GM13976 (cell line): ENCODE results near the gene NRP2.

Experiments used
- DNase-seq: peaks from one replicate; pipeline ENCODE4 v3.0.0; 2012; ENCODE audit warnings: low spot score
- in situ Hi-C: fragments of 300-500 bp; cut with MboI; formaldehyde crosslinking; loops from one replicate; pipeline ENCODE4 v1.12.0; 2022; ENCODE audit warnings: low sequenced_read_pairs, mixed read lengths, inconsistent platforms; ENCODE audit not compliant: unreplicated experiment
- TF ChIP-seq, protein P1 (sequence below): IDR thresholded peaks from 2 replicates; pipeline ENCODE4 v1.5.1; 2012; ENCODE audit warnings: borderline replicate concordance, mild to moderate bottlenecking; ENCODE audit not compliant: insufficient read depth; ENCODE audit errors: extremely low read depth, missing control alignments, control extremely low read depth

Gene NRP2

DNA sequence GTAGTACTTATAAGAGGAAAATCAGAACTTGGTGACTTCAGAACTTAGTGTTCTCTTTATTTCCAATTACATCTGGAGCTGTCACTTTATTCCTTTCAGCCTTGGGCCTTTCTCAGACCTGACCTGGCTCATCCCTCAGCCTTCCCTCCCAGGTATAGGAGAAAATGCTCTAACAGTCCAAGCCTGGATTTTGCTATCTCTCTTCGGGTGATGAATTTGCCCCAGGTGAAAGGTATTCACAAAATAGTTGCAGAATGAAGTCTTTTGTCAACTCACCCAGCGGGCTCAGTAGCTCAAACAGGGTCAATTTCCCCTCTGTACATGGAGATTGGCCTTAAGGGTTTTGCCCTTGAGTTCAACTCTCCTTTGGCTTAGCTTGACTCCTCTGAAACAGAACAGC lies 12.0 kb downstream of the NRP2 start:
- no peak for DNase-seq
- TF ChIP-seq, protein P1, sequence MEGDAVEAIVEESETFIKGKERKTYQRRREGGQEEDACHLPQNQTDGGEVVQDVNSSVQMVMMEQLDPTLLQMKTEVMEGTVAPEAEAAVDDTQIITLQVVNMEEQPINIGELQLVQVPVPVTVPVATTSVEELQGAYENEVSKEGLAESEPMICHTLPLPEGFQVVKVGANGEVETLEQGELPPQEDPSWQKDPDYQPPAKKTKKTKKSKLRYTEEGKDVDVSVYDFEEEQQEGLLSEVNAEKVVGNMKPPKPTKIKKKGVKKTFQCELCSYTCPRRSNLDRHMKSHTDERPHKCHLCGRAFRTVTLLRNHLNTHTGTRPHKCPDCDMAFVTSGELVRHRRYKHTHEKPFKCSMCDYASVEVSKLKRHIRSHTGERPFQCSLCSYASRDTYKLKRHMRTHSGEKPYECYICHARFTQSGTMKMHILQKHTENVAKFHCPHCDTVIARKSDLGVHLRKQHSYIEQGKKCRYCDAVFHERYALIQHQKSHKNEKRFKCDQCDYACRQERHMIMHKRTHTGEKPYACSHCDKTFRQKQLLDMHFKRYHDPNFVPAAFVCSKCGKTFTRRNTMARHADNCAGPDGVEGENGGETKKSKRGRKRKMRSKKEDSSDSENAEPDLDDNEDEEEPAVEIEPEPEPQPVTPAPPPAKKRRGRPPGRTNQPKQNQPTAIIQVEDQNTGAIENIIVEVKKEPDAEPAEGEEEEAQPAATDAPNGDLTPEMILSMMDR, result no peak
- in situ Hi-C loops, result no loop called here

DNA sequence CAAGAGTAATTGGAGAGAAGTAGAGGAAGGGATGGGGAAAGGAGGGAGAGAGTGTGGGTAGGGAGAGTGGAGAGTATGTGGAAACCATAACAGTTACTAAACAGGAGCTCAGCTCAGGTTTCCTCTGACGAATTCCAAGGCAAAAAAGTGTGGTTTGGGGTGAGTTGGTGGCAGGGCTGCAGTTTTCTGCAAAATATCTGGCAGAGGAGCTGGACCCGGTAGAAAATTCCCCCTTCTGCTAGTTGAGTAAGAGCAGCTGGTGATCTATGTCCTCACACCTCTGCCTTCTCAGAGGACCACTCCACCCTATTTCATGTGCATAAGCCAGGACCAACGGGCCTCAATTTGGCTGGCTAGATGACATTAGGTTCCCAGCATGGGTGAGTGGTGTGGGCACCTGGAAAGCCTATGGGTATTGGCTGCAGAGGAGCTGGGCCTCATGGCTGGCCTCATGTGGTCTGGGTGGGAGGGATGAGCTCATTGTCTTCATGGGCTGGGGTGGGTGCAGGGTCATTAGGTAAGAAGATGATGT lies 13.2 kb downstream of the NRP2 start:
- DNase-seq, result no peak
- in situ Hi-C loops, result no loop called here
- TF ChIP-seq, protein P1, result no peak

DNA sequence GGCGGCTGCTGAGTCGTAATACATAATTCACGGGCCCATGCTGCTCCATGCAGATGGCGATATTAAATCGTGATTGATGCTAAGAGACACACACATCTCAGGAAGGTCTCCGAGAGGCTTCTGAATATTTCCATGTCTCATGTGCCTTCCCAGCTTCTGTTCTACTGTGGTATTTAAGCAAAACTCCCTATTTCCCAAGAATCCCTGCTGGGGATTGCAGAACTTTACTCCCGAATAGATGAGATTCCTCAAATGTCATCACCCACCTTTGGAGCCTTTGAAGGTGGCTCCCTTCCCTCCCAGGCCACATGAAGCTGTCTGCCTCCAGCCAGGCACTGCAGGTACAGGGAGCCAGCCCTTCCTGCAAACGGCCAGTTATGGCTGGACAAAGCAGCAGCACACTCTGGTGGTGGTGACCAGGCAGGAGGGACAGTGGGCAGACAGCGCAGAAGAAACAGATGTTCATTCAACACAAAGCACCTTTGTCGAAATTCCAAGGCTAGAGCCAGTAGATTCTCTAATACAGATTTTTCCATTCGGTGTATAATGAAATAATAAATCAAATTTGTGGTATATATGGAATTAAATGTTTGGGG lies 14.1 kb downstream of the NRP2 start:
- in situ Hi-C loops, result no loop called here
- TF ChIP-seq, protein P1, result peak; percentile 5
- DNase-seq, result no peak

DNA sequence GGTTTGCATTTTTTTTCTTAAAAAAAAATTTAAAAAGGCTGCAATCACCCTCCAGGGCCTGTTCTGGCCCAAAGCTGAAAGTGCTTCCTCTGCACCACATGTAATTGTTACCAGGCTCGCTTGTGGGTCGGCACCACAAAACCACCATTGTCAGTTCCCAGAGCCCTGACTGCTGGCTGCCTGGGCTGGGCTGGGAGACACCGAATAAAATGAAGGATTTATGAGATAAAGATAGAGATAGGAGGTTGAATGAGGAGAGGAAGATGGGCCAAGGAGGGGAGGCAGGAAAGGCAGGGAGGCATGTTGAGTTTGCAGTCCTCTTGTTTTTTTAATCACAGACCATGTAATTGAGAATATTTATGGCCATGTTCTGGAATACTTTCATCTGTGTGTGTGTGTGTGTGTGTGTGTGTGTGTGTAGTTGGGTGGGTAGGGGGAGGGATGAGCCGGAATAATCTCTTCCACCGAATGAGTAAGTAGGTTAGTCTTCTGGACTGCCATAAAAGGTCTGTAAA lies 14.7 kb downstream of the NRP2 start:
- in situ Hi-C loops, result no loop called here
- DNase-seq, result no peak
- TF ChIP-seq, protein P1, result no peak

DNA sequence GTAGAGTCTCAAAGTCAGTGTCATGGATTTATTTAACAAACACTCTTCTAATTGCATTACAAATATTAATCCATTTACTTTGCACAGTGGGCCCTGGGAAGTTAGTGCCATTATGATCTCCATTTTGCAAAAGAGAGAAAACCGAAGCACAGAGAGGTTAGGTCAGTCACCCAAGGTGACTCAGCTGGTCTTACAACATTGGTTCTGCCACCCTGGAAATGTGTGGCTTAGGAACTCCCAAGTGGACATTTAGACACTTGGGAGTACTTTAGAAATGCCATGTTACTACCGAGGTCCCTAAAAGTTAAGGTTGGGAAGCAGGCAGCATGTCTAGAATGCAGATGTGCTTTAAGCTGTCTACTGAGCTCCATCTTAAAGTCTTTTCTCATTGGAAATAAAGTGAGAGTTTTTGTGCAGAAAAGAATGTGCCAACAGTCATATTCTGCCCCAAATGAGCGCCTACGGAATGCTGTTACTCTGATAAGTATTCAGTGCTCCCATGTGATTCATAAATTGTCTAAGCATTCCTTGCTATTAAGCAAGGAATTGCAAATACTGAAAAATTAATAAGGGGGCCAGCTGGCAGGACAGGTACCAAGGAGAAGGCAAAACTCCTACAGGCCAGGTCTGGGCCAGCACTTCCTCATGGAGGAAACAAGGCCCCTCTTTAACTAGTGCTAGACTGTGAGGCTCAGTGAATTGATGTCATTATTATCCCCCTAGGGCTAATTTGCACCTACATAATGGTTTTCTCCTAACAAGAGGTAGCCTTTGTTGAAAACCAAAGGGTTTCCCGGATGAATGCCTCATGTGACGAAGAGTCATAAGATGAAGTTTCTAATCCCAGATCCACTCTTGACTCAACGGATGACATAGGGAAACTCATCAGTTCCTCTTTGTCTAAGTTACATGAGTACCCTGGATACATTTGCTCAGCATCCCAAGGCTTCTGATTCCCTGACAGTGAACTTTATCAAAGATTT lies 16.3 kb downstream of the NRP2 start:
- no peak for DNase-seq
- in situ Hi-C loops, result no loop called here
- TF ChIP-seq, protein P1, result no peak

DNA sequence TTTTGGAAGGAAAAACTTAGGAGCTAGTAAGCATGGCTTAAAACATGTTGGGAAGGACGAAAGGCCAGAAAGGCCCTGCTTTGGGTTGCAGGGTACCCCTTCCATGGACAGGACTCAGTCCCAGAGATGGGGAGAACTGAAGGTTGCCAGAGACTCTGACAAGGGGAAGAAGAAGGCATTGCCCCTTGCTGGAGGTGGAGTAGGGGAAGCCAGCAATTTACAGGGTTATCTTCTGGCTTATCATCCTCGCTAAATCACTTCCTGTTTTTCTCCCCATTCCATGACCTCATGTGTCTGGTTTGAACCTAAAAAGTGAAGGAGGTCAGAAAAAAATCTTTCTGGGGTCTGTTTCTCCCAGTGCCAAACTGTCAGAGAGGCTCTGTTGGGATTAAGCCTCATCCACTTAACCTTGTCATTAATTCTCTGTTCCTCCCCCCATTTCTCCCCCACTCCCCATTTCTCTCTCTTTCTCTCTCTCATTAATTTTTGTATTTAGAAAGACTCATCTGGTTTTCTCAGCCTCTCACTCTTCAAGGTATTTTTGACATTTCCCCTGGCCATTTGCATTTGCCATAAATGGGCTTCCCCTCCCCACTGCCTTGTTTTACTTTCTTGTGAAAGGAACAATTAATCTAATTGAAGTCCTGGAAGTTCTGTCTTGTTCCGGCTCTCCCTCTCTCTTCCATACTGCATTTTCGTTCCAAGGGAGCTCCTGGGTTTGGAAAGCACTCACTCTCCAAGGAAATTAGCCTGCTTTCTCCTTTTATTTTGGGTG lies 17.4 kb downstream of the NRP2 start:
- in situ Hi-C loops, result no loop called here
- no peak for DNase-seq
- TF ChIP-seq, protein P1, result no peak
